Vagina (tissue), 2 donors: ENCODE measurements around the gene LCLAT1.

ENCODE experiments used
- CTCF ChIP-seq, 3 experiments: fragments of 450-650 bp in 2 of 3; fragments of 200-600 bp in 1 of 3; sonication (generic) in 1 of 3; IDR thresholded peaks; one replicate each; pipeline ENCODE4 v1.5.1; 2017 to 2019; ENCODE audit warnings: antibody characterized with exemption in 3 of 3, mild to moderate bottlenecking in 2 of 3, moderate library complexity in 2 of 3
- POLR2A ChIP-seq, 2 donors: fragments of 450-650 bp; IDR thresholded peaks; one replicate each; pipeline ENCODE4 v1.6.1; 2017; ENCODE audit warnings: antibody characterized with exemption in 2 of 2, mild to moderate bottlenecking in 2 of 2, moderate library complexity in 2 of 2
- POLR2AphosphoS5 ChIP-seq, 2 donors: sonication (generic); formaldehyde crosslinking; IDR thresholded peaks; one replicate each; pipeline ENCODE4 v1.9.0; 2017; ENCODE audit warnings: antibody characterized with exemption in 2 of 2, mild to moderate bottlenecking in 2 of 2, low read depth in 1 of 2; ENCODE audit not compliant: insufficient read depth in 1 of 2

GRCh38 chr2:30691091-30691947 is 244.3 kb downstream of the LCLAT1 start:
- TF ChIP-seq CTCF (IDR thresholded peaks at IDR 0.05) (no peak), POLR2A (IDR thresholded peaks at IDR 0.05) (no peak), POLR2AphosphoS5 (IDR thresholded peaks at IDR 0.05; ENCODE audit: insufficient read depth in 1 of 2, low read depth in 1 of 2) (no peak)
